Ovary (tissue), 9 donors: ENCODE data around the gene MUC6. TPM values are rescaled to one million over a fixed set of nuclear protein-coding genes. Genes with fewer than 3 reads are reported as not detected.

Experiments used
- DNase-seq, 5 donors: peaks; one replicate each; pipeline ENCODE4 v3.0.0-alpha.2; 2019 to 2020
- H3K27ac ChIP-seq, 2 donors: fragments of 200-600 bp; one replicate each; pipeline versions ENCODE4 v1.5.1 to v1.8.0; 2019 to 2022
- H3K27me3 ChIP-seq: fragments of 200-600 bp; one replicate; pipeline ENCODE4 v1.8.0; 2022
- H3K36me3 ChIP-seq: fragments of 200-600 bp; sonication (generic); one replicate; pipeline ENCODE4 v1.5.1; 2019
- H3K4me1 ChIP-seq: one replicate; pipeline ENCODE4 v1.8.1; 2013; ENCODE audit warnings: mild to moderate bottlenecking, moderate library complexity; ENCODE audit not compliant: insufficient read depth
- H3K4me3 ChIP-seq: fragments of 200-600 bp; sonication (generic); one replicate; pipeline ENCODE4 v1.5.1; 2017
- H3K9me3 ChIP-seq, 2 donors: fragments of 200-600 bp in 1 of 2; sonication (generic) in 1 of 2; one replicate each; pipeline versions ENCODE4 v1.5.1 to v1.8.1; 2013 to 2019; ENCODE audit warnings: mild to moderate bottlenecking in 1 of 2, moderate library complexity in 1 of 2
- CTCF ChIP-seq, 3 donors: fragments of 450-650 bp in 2 of 3; fragments of 200-600 bp in 1 of 3; IDR thresholded peaks; one replicate each; pipeline versions ENCODE4 v1.5.1 to v1.8.0; 2016 to 2022; ENCODE audit warnings: antibody characterized with exemption in 3 of 3, mild to moderate bottlenecking in 1 of 3
- EP300 ChIP-seq: sonication (generic); formaldehyde crosslinking; IDR thresholded peaks from one replicate; pipeline ENCODE4 v1.6.1; 2017; ENCODE audit warnings: antibody characterized with exemption
- POLR2A ChIP-seq: fragments of 450-650 bp; IDR thresholded peaks from one replicate; pipeline ENCODE4 v1.6.1; 2017; ENCODE audit warnings: antibody characterized with exemption, mild to moderate bottlenecking, moderate library complexity
- WGBS, 3 donors: extraction: QIAGEN DNeasy Blood & Tissue Kit in 1 of 3; methylation state at CpG; one replicate each; pipeline versions ENCODE4 v1.1.5 to v1.1.7; 2013 to 2017; 5-methylcytosine and 5-hydroxymethylcytosine counted together
- intact Hi-C, 4 donors: fragments of 100-400 bp; cut with DNase I; formaldehyde crosslinking; loops; one replicate each; pipeline versions ENCODE4 v1.11.0 to v1.15.1; 2022 to 2023
- polyA plus RNA-seq, 2 donors: library from polyadenylated mRNA; stranded (reverse); fragments of 200-250 nt in 1 of 2; fragments of 350-450 nt in 1 of 2; fragmentation: Illumina TruSeq in 1 of 2; extraction: RNeasy Lipid Tissue Mini Kit (QIAGEN cat#74804) in 1 of 2; gene quantifications; one replicate each; pipeline ENCODE4 v1.2.3, GENCODE V29; 2013 to 2014
- total RNA-seq, 7 donors: library from RNA; depleted of rRNA in 2 of 7; stranded (reverse); fragments of >200 nt in 2 of 7; fragmentation: NEBNext Ultra II Directional in 3 of 7; extraction: Animal tissue kit (Norgen Biotek cat#: 25700) in 3 of 7; gene quantifications; one replicate each; pipeline versions ENCODE4 v1.1.0 to v1.2.4, GENCODE V29; 2016 to 2023
- donor health status: DM: no; HTN: no; CAD: no; lungs with moderate emphysema.
- donor health status: DM: no; HTN: no; CAD: no.
- donor health status: Bipolar disorder and iron deficiency.
- donor health status: DM: yes; HTN: yes; CAD: no.
- donor health status: DM: no; HTN: no; CAD: no.
- donor health status: DM: yes; HTN: yes; CAD: no.

MUC6 gene
- total and polyA plus RNA-seq, 9 donors = 0.02 to 7.2 (median 0.31) TPM; not detected in 1

- intact Hi-C loops = no loop called here
- H3K36me3 ChIP-seq = no peaks in the 10 kb centered on the region
Observed at GRCh38 chr11:963852-964251, 72.7 kb downstream of the MUC6 start.

More at GRCh38 chr11:963852-964251, 72.7 kb downstream of the MUC6 start:
- Histone ChIP-seq H3K27me3 (no peaks in the 10 kb centered on the region), H3K27ac (no peak overlapping the region), H3K4me3 (no peak overlapping the region), H3K9me3 (no peaks in the 10 kb centered on the region), H3K4me1 (peaks cover 1% of the 10 kb centered on the region)
- TF ChIP-seq CTCF (IDR thresholded peaks at IDR 0.05) (no peak), POLR2A (no peak), EP300 (no peak)
- no peak for DNase-seq
- whole genome bisulfite sequencing, 3 donors = 92 to 94% (median 94%) methylated on average over 7 of the region's 7 CpGs

Other genes with a start within 250 kb of the MUC6 start
- gene CEND1, start 246.6 kb downstream of the MUC6 start, total RNA-seq = under 1 TPM in 1 of 7 donors, not detected in 6; 0.15 TPM
- under 1 TPM in 1 of 2 donors, not detected in 1; 0.07 TPM for gene CEND1, start 246.6 kb downstream of the MUC6 start, polyA plus RNA-seq
- 10 to 100 TPM in 6 of 7 donors, 1 to 10 TPM in 1; 6.6 to 23.3 (median 16.7) TPM for gene SLC25A22, start 238.4 kb downstream of the MUC6 start, total RNA-seq
- 10 to 100 TPM in 1 of 2 donors, under 1 TPM in 1; 0.42 to 11.3 TPM for gene SLC25A22, start 238.4 kb downstream of the MUC6 start, polyA plus RNA-seq
- 10 to 100 TPM; 10.1 to 18.1 (median 14.1) TPM for gene PIDD1, start 231.5 kb downstream of the MUC6 start, total RNA-seq
- 10 to 100 TPM in 1 of 2 donors, under 1 TPM in 1; 0.23 to 14.0 TPM for gene PIDD1, start 231.5 kb downstream of the MUC6 start, polyA plus RNA-seq
- 1,000 to 10,000 TPM in 5 of 7 donors, 100 to 1,000 TPM in 2; 901 to 4,238 (median 3,176) TPM for gene RPLP2, start 226.8 kb downstream of the MUC6 start, total RNA-seq
- 1,000 to 10,000 TPM in 1 of 2 donors, 100 to 1,000 TPM in 1; 237 to 2,243 TPM for gene RPLP2, start 226.8 kb downstream of the MUC6 start, polyA plus RNA-seq
- gene PNPLA2, start 217.8 kb downstream of the MUC6 start, total RNA-seq = 10 to 100 TPM; 33.0 to 98.2 (median 83.0) TPM
- gene PNPLA2, start 217.8 kb downstream of the MUC6 start, polyA plus RNA-seq = 10 to 100 TPM; 12.9 to 91.5 TPM
- gene CRACR2B, start 208.8 kb downstream of the MUC6 start, total RNA-seq = 1 to 10 TPM; 1.2 to 6.5 (median 3.9) TPM
- gene CRACR2B, start 208.8 kb downstream of the MUC6 start, polyA plus RNA-seq = 1 to 10 TPM in 1 of 2 donors, under 1 TPM in 1; 0.18 to 5.0 TPM
- 100 to 1,000 TPM in 6 of 7 donors, 10 to 100 TPM in 1; 32.9 to 243 (median 176) TPM for gene CD151, start 203.8 kb downstream of the MUC6 start, total RNA-seq
- 100 to 1,000 TPM in 1 of 2 donors, 10 to 100 TPM in 1; 46.3 to 168 TPM for gene CD151, start 203.8 kb downstream of the MUC6 start, polyA plus RNA-seq
- 10 to 100 TPM; 26.8 to 89.3 (median 62.7) TPM for gene POLR2L, start 194.2 kb downstream of the MUC6 start, total RNA-seq
- 10 to 100 TPM in 1 of 2 donors, 1 to 10 TPM in 1; 4.9 to 67.3 TPM for gene POLR2L, start 194.2 kb downstream of the MUC6 start, polyA plus RNA-seq
- gene TSPAN4, start 193.9 kb downstream of the MUC6 start, total RNA-seq = 100 to 1,000 TPM in 1 of 7 donors, 10 to 100 TPM in 6; 66.6 to 109 (median 89.7) TPM
- gene TSPAN4, start 193.9 kb downstream of the MUC6 start, polyA plus RNA-seq = 100 to 1,000 TPM in 1 of 2 donors, 1 to 10 TPM in 1; 6.4 to 124 TPM
- gene CHID1, start 125.9 kb downstream of the MUC6 start, total RNA-seq = 10 to 100 TPM; 62.2 to 90.7 (median 75.7) TPM
- 10 to 100 TPM; 41.0 to 68.1 TPM for gene CHID1, start 125.9 kb downstream of the MUC6 start, polyA plus RNA-seq
- gene AP2A2, start 110.8 kb downstream of the MUC6 start, total RNA-seq = 10 to 100 TPM; 27.7 to 80.1 (median 54.0) TPM
- gene AP2A2, start 110.8 kb downstream of the MUC6 start, polyA plus RNA-seq = 100 to 1,000 TPM in 1 of 2 donors, 10 to 100 TPM in 1; 31.1 to 151 TPM
- 1 to 10 TPM in 1 of 7 donors, under 1 TPM in 3, not detected in 3; 0.02 to 3.3 (median 0.27) TPM for gene MUC2, start 38.2 kb upstream of the MUC6 start, total RNA-seq
- gene MUC2, start 38.2 kb upstream of the MUC6 start, polyA plus RNA-seq = under 1 TPM in 1 of 2 donors, not detected in 1; 0.02 TPM
- under 1 TPM in 1 of 7 donors, not detected in 6; 0.03 TPM for gene MUC5AC, start 121.2 kb upstream of the MUC6 start, total RNA-seq
- not detected for gene MUC5AC, start 121.2 kb upstream of the MUC6 start, polyA plus RNA-seq
- 10 to 100 TPM in 1 of 7 donors, 1 to 10 TPM in 3, under 1 TPM in 2, not detected in 1; 0.05 to 35.3 (median 2.6) TPM for gene MUC5B, start 186.3 kb upstream of the MUC6 start, total RNA-seq
- gene MUC5B, start 186.3 kb upstream of the MUC6 start, polyA plus RNA-seq = under 1 TPM; 0.02 TPM